Endodermal cell (in vitro differentiated cells): ENCODE data around the gene ZCCHC12. TPM values are rescaled to one million over a fixed set of nuclear protein-coding genes. Genes with fewer than 3 reads are reported as not detected.

Experiments
- DNase-seq: peaks from one replicate; pipeline ENCODE4 v3.0.0-alpha.2; 2017
- H3K27ac ChIP-seq: 2 replicates; pipeline ENCODE4 v1.5.1; 2013; ENCODE audit warnings: mild to moderate bottlenecking, low read depth, low read length, moderate library complexity
- H3K27me3 ChIP-seq: 2 replicates; pipeline ENCODE4 v1.6.1; 2013; ENCODE audit warnings: mild to moderate bottlenecking, low read length, moderate library complexity; ENCODE audit not compliant: insufficient read depth, control insufficient read depth, poor library complexity, severe bottlenecking
- H3K36me3 ChIP-seq: 2 replicates; pipeline ENCODE4 v1.7.0; 2013; ENCODE audit warnings: mild to moderate bottlenecking, low read length, moderate library complexity; ENCODE audit not compliant: control insufficient read depth, insufficient read depth
- H3K4me1 ChIP-seq: one replicate; pipeline ENCODE4 v1.7.0; 2013; ENCODE audit warnings: low read length; ENCODE audit not compliant: control insufficient read depth, insufficient read depth
- H3K4me3 ChIP-seq: 2 replicates; pipeline ENCODE4 v1.5.1; 2013; ENCODE audit warnings: mild to moderate bottlenecking, low read length, moderate library complexity
- H3K9ac ChIP-seq: 2 replicates; pipeline ENCODE4 v1.6.1; 2013; ENCODE audit warnings: mild to moderate bottlenecking, low read length, moderate library complexity; ENCODE audit not compliant: poor library complexity, severe bottlenecking; ENCODE audit errors: extremely low read depth
- H3K9me3 ChIP-seq: 2 replicates; pipeline ENCODE4 v1.6.1; 2013; ENCODE audit warnings: mild to moderate bottlenecking, low read length, moderate library complexity; ENCODE audit not compliant: control insufficient read depth
- H3K27ac Mint-ChIP-seq: 2 replicates; pipeline ENCODE4 v1.8.0; 2020; ENCODE audit warnings: mixed read lengths
- H3K27me3 Mint-ChIP-seq: 2 replicates; pipeline ENCODE4 v1.8.0; 2021; ENCODE audit warnings: mild to moderate bottlenecking, mixed read lengths; ENCODE audit not compliant: insufficient read depth
- H3K36me3 Mint-ChIP-seq: 2 replicates; pipeline ENCODE4 v1.8.0; 2020; ENCODE audit warnings: low read depth, mixed read lengths
- H3K4me1 Mint-ChIP-seq: 2 replicates; pipeline ENCODE4 v1.8.0; 2020; ENCODE audit warnings: mixed read lengths
- H3K4me3 Mint-ChIP-seq: 2 replicates; pipeline ENCODE4 v1.8.0; 2020; ENCODE audit warnings: mild to moderate bottlenecking, moderate library complexity, mixed read lengths
- H3K9me3 Mint-ChIP-seq: 2 replicates; pipeline ENCODE4 v1.8.0; 2020; ENCODE audit warnings: mild to moderate bottlenecking, mixed read lengths
- CTCF ChIP-seq: fragments of 200-600 bp; sonication (generic); conservative IDR thresholded peaks from 2 replicates; pipeline ENCODE4 v1.5.0; 2021; ENCODE audit warnings: antibody characterized with exemption, mild to moderate bottlenecking
- WGBS, 2 experiments: methylation state at CpG; one replicate each; pipeline versions ENCODE4 v1.1.5 to v1.1.7; 2013; ENCODE audit warnings: missing lambda C conversion rate in 2 of 2, mixed read lengths in 1 of 2; ENCODE audit not compliant: insufficient coverage in 1 of 2, insufficient read length in 1 of 2; 5-methylcytosine and 5-hydroxymethylcytosine counted together
- total RNA-seq, 2 donors: library from RNA; stranded (reverse); fragmentation: NEBNext Ultra II Directional in 1 of 2; extraction: Animal tissue kit (Norgen Biotek cat#: 25700) in 1 of 2; gene quantifications; 2 replicates in 1 of 2; 3 replicates in 1 of 2; pipeline ENCODE4 v1.2.1, GENCODE V29; 2021

ZCCHC12 gene
- total RNA-seq, 2 donors from 2014 or later = 2.1 to 4.2 TPM

DNA sequence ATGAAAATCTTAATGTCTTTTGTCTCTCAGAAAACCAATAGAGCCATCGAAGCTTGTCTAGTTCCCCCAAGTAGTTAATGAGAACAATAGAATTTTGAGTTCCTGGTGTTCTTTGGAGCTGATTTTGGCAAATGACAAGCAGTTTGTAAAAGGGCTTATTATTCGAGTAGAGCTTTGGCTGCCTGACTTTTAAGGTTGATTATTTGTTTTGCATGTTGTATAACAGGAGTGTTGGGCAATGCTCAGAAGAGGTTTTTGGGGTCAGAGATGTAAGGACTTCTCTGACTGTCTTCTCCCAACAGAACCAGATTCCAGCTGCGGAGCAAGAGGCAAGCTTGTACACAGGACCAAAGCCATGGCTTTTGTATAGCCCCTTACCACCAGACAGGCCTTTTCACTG lies 30.0 kb downstream of the ZCCHC12 start:
- no peaks in the 10 kb centered on the region for H3K4me1 Mint-ChIP-seq
- H3K4me1 ChIP-seq = no peaks in the 10 kb centered on the region
- no peak overlapping the region for H3K27ac ChIP-seq
- DNase-seq = no peak
- WGBS, 2 experiments = 92% methylated on average over 3 of the region's 3 CpGs; no CpG with 5 or more reads in 1 of the 2 experiments
- no peak overlapping the region for H3K9ac ChIP-seq
- no peaks in the 10 kb centered on the region for H3K27me3 Mint-ChIP-seq
- H3K27ac Mint-ChIP-seq = no peak overlapping the region
- no peak overlapping the region for H3K4me3 ChIP-seq
- no peak overlapping the region for H3K4me3 Mint-ChIP-seq
- no peaks in the 10 kb centered on the region for H3K36me3 Mint-ChIP-seq
- H3K9me3 ChIP-seq = no peaks in the 10 kb centered on the region
- peaks cover 43% of the 10 kb centered on the region for H3K9me3 Mint-ChIP-seq
- H3K27me3 ChIP-seq = no peaks in the 10 kb centered on the region
- TF ChIP-seq CTCF = no peak
- H3K36me3 ChIP-seq = no peaks in the 10 kb centered on the region

GRCh38 chrX:118855681-118856310 lies 32.2 kb downstream of the ZCCHC12 start:
- Mint-ChIP-seq H3K27me3 (peaks cover 1% of the 10 kb centered on the region), H3K9me3 (peaks cover 42% of the 10 kb centered on the region), H3K27ac (no peak overlapping the region), H3K4me1 (no peaks in the 10 kb centered on the region), H3K36me3 (peaks cover 6% of the 10 kb centered on the region), H3K4me3 (no peak overlapping the region)
- no peak for DNase-seq
- H3K9ac ChIP-seq = no peak overlapping the region
- WGBS, 2 experiments = 92% methylated on average over 2 of the region's 3 CpGs; no CpG with 5 or more reads in 1 of the 2 experiments
- no peaks in the 10 kb centered on the region for H3K4me1 ChIP-seq
- H3K27me3 ChIP-seq = no peaks in the 10 kb centered on the region
- H3K36me3 ChIP-seq = no peaks in the 10 kb centered on the region
- TF ChIP-seq CTCF = no peak
- H3K27ac ChIP-seq = no peak overlapping the region
- no peak overlapping the region for H3K4me3 ChIP-seq
- H3K9me3 ChIP-seq = no peaks in the 10 kb centered on the region

- TF ChIP-seq CTCF = no peak
- no peak overlapping the region for H3K4me3 ChIP-seq
- no peak overlapping the region for H3K27ac ChIP-seq
- WGBS, 2 experiments = 86 to 97% methylated on average over 1 to 3 of the region's 3 CpGs
- Mint-ChIP-seq H3K27me3 (peaks cover 1% of the 10 kb centered on the region), H3K9me3 (peaks cover 43% of the 10 kb centered on the region), H3K27ac (no peak overlapping the region), H3K36me3 (peaks cover 6% of the 10 kb centered on the region), H3K4me1 (no peaks in the 10 kb centered on the region), H3K4me3 (no peak overlapping the region)
- no peaks in the 10 kb centered on the region for H3K27me3 ChIP-seq
- no peak for DNase-seq
- no peaks in the 10 kb centered on the region for H3K36me3 ChIP-seq
- H3K9me3 ChIP-seq = no peaks in the 10 kb centered on the region
- H3K4me1 ChIP-seq = no peaks in the 10 kb centered on the region
- no peak overlapping the region for H3K9ac ChIP-seq
Measured at GRCh38 chrX:118857006-118857405, 33.4 kb downstream of the ZCCHC12 start.
